Measurements from ENCODE around the gene DNER.

DNER gene

GRCh38 chr2:229462112-229462511 is 252.2 kb downstream of the DNER start:
- no peaks in the 10 kb centered on the region for H3K36me3 ChIP-seq (ENCODE audit: control insufficient read depth, insufficient read depth, low read length)
- H3K4me1 ChIP-seq (ENCODE audit: control insufficient read depth, insufficient read depth, low read length, poor library complexity, severe bottlenecking) = no peaks in the 10 kb centered on the region
- H3K27ac ChIP-seq (ENCODE audit: low read depth, low read length, severe bottlenecking) = no peak overlapping the region
- H3K9me3 ChIP-seq (ENCODE audit: control insufficient read depth, low read length) = no peaks in the 10 kb centered on the region
- H3K4me3 ChIP-seq (ENCODE audit: extremely low read depth, insufficient read depth, low read length, poor library complexity, severe bottlenecking) = no peak overlapping the region

GRCh38 chr2:229456091-229456490 is 258.3 kb downstream of the DNER start:
- H3K9me3 ChIP-seq (ENCODE audit: control insufficient read depth, low read length) = no peaks in the 10 kb centered on the region
- H3K36me3 ChIP-seq (ENCODE audit: control insufficient read depth, insufficient read depth, low read length) = no peaks in the 10 kb centered on the region
- H3K4me3 ChIP-seq (ENCODE audit: extremely low read depth, insufficient read depth, low read length, poor library complexity, severe bottlenecking) = no peak overlapping the region
- peaks cover 7% of the 10 kb centered on the region for H3K4me1 ChIP-seq (ENCODE audit: control insufficient read depth, insufficient read depth, low read length, poor library complexity, severe bottlenecking)
- WGBS, 2 experiments (ENCODE audit: insufficient coverage in 2 of 2) = 88% methylated on average over 6 of the region's 6 CpGs
- no peak overlapping the region for H3K27ac ChIP-seq (ENCODE audit: low read depth, low read length, severe bottlenecking)

GRCh38 chr2:229454934-229455631 is 259.3 kb downstream of the DNER start:
- Histone ChIP-seq H3K4me1 (ENCODE audit: control insufficient read depth, insufficient read depth, low read length, poor library complexity, severe bottlenecking) (peaks cover 7% of the 10 kb centered on the region), H3K4me3 (ENCODE audit: extremely low read depth, insufficient read depth, low read length, poor library complexity, severe bottlenecking) (no peak overlapping the region), H3K9me3 (ENCODE audit: control insufficient read depth, low read length) (no peaks in the 10 kb centered on the region), H3K27ac (ENCODE audit: low read depth, low read length, severe bottlenecking) (peak overlapping the region; percentile 20), H3K36me3 (ENCODE audit: control insufficient read depth, insufficient read depth, low read length) (no peaks in the 10 kb centered on the region)
- WGBS, 2 experiments (ENCODE audit: insufficient coverage in 2 of 2) = 84 to 87% methylated on average over 4 to 7 of the region's 7 CpGs

- Histone ChIP-seq H3K9me3 (ENCODE audit: control insufficient read depth, low read length) (no peaks in the 10 kb centered on the region), H3K4me3 (ENCODE audit: extremely low read depth, insufficient read depth, low read length, poor library complexity, severe bottlenecking) (no peak overlapping the region), H3K36me3 (ENCODE audit: control insufficient read depth, insufficient read depth, low read length) (no peaks in the 10 kb centered on the region), H3K4me1 (ENCODE audit: control insufficient read depth, insufficient read depth, low read length, poor library complexity, severe bottlenecking) (peaks cover 7% of the 10 kb centered on the region), H3K27ac (ENCODE audit: low read depth, low read length, severe bottlenecking) (no peak overlapping the region)
Measured at GRCh38 chr2:229453230-229453629, 261.1 kb downstream of the DNER start.

- Histone ChIP-seq H3K4me3 (ENCODE audit: extremely low read depth, insufficient read depth, low read length, poor library complexity, severe bottlenecking) (no peak overlapping the region), H3K4me1 (ENCODE audit: control insufficient read depth, insufficient read depth, low read length, poor library complexity, severe bottlenecking) (peaks cover 7% of the 10 kb centered on the region), H3K27ac (ENCODE audit: low read depth, low read length, severe bottlenecking) (no peak overlapping the region), H3K36me3 (ENCODE audit: control insufficient read depth, insufficient read depth, low read length) (no peaks in the 10 kb centered on the region), H3K9me3 (ENCODE audit: control insufficient read depth, low read length) (no peaks in the 10 kb centered on the region)
- no CpG with 5 or more reads among the region's 3 CpGs for WGBS, 2 experiments (ENCODE audit: insufficient coverage in 2 of 2)
Measured at GRCh38 chr2:229451852-229452251, 262.5 kb downstream of the DNER start.

GRCh38 chr2:229447227-229447626 is 267.1 kb downstream of the DNER start:
- H3K9me3 ChIP-seq (ENCODE audit: control insufficient read depth, low read length) = no peaks in the 10 kb centered on the region
- no peak overlapping the region for H3K4me3 ChIP-seq (ENCODE audit: extremely low read depth, insufficient read depth, low read length, poor library complexity, severe bottlenecking)
- WGBS, 2 experiments (ENCODE audit: insufficient coverage in 2 of 2) = 91 to 93% methylated on average over 11 to 12 of the region's 12 CpGs

GRCh38 chr2:229446350-229446749 is 268.0 kb downstream of the DNER start:
- no peak overlapping the region for H3K27ac ChIP-seq (ENCODE audit: low read depth, low read length, severe bottlenecking)
- no peaks in the 10 kb centered on the region for H3K9me3 ChIP-seq (ENCODE audit: control insufficient read depth, low read length)
- 88 to 93% methylated on average over 3 of the region's 6 CpGs for WGBS, 2 experiments (ENCODE audit: insufficient coverage in 2 of 2)
- H3K36me3 ChIP-seq (ENCODE audit: control insufficient read depth, insufficient read depth, low read length) = no peaks in the 10 kb centered on the region
- no peak overlapping the region for H3K4me3 ChIP-seq (ENCODE audit: extremely low read depth, insufficient read depth, low read length, poor library complexity, severe bottlenecking)
- H3K4me1 ChIP-seq (ENCODE audit: control insufficient read depth, insufficient read depth, low read length, poor library complexity, severe bottlenecking) = peaks cover 19% of the 10 kb centered on the region

More at GRCh38 chr2:229447227-229447626, 267.1 kb downstream of the DNER start:
- Histone ChIP-seq H3K4me1 (ENCODE audit: control insufficient read depth, insufficient read depth, low read length, poor library complexity, severe bottlenecking) (peaks cover 19% of the 10 kb centered on the region), H3K36me3 (ENCODE audit: control insufficient read depth, insufficient read depth, low read length) (no peaks in the 10 kb centered on the region), H3K27ac (ENCODE audit: low read depth, low read length, severe bottlenecking) (no peak overlapping the region)

GRCh38 chr2:229445501-229446211 is 268.7 kb downstream of the DNER start:
- H3K36me3 ChIP-seq (ENCODE audit: control insufficient read depth, insufficient read depth, low read length) = no peaks in the 10 kb centered on the region
- H3K4me3 ChIP-seq (ENCODE audit: extremely low read depth, insufficient read depth, low read length, poor library complexity, severe bottlenecking) = no peak overlapping the region
- WGBS, 2 experiments (ENCODE audit: insufficient coverage in 2 of 2) = 90 to 95% methylated on average over 7 to 8 of the region's 11 CpGs
- H3K9me3 ChIP-seq (ENCODE audit: control insufficient read depth, low read length) = no peaks in the 10 kb centered on the region
- H3K4me1 ChIP-seq (ENCODE audit: control insufficient read depth, insufficient read depth, low read length, poor library complexity, severe bottlenecking) = peaks cover 19% of the 10 kb centered on the region
- H3K27ac ChIP-seq (ENCODE audit: low read depth, low read length, severe bottlenecking) = no peak overlapping the region

GRCh38 chr2:229445019-229445418 is 269.3 kb downstream of the DNER start:
- H3K4me1 ChIP-seq (ENCODE audit: control insufficient read depth, insufficient read depth, low read length, poor library complexity, severe bottlenecking) = peaks cover 19% of the 10 kb centered on the region
- H3K9me3 ChIP-seq (ENCODE audit: control insufficient read depth, low read length) = no peaks in the 10 kb centered on the region
- H3K27ac ChIP-seq (ENCODE audit: low read depth, low read length, severe bottlenecking) = no peak overlapping the region
- 81 to 84% methylated on average over 6 to 7 of the region's 7 CpGs for WGBS, 2 experiments (ENCODE audit: insufficient coverage in 2 of 2)
- no peak overlapping the region for H3K4me3 ChIP-seq (ENCODE audit: extremely low read depth, insufficient read depth, low read length, poor library complexity, severe bottlenecking)
- no peaks in the 10 kb centered on the region for H3K36me3 ChIP-seq (ENCODE audit: control insufficient read depth, insufficient read depth, low read length)

GRCh38 chr2:229443546-229444268 is 270.6 kb downstream of the DNER start:
- Histone ChIP-seq H3K36me3 (ENCODE audit: control insufficient read depth, insufficient read depth, low read length) (no peaks in the 10 kb centered on the region), H3K4me1 (ENCODE audit: control insufficient read depth, insufficient read depth, low read length, poor library complexity, severe bottlenecking) (peaks cover 19% of the 10 kb centered on the region), H3K4me3 (ENCODE audit: extremely low read depth, insufficient read depth, low read length, poor library complexity, severe bottlenecking) (no peak overlapping the region), H3K9me3 (ENCODE audit: control insufficient read depth, low read length) (no peaks in the 10 kb centered on the region), H3K27ac (ENCODE audit: low read depth, low read length, severe bottlenecking) (no peak overlapping the region)
- WGBS, 2 experiments (ENCODE audit: insufficient coverage in 2 of 2) = 86 to 91% methylated on average over 10 to 11 of the region's 13 CpGs

- H3K9me3 ChIP-seq (ENCODE audit: control insufficient read depth, low read length) = no peaks in the 10 kb centered on the region
- no peak overlapping the region for H3K4me3 ChIP-seq (ENCODE audit: extremely low read depth, insufficient read depth, low read length, poor library complexity, severe bottlenecking)
- no peak overlapping the region for H3K27ac ChIP-seq (ENCODE audit: low read depth, low read length, severe bottlenecking)
- WGBS, 2 experiments (ENCODE audit: insufficient coverage in 2 of 2) = 77 to 85% methylated on average over 2 of the region's 3 CpGs
- H3K36me3 ChIP-seq (ENCODE audit: control insufficient read depth, insufficient read depth, low read length) = no peaks in the 10 kb centered on the region
- peaks cover 19% of the 10 kb centered on the region for H3K4me1 ChIP-seq (ENCODE audit: control insufficient read depth, insufficient read depth, low read length, poor library complexity, severe bottlenecking)
Measured at GRCh38 chr2:229443141-229443540, 271.2 kb downstream of the DNER start.

All from mesodermal cell (in vitro differentiated cells).